HG02759 (cell line): Measurements from ENCODE around the gene ARHGAP24.
"Not testable (repeated sequence)": the region's sequence is repeated elsewhere in the genome, so short reads cannot be mapped to it uniquely, and the experiment has no call there.

Source experiments
- ATAC-seq: cut with Tn5 transposase; IDR thresholded peaks from one replicate; pipeline ENCODE4 v1.9.1; 2021; ENCODE audit warnings: mild to moderate bottlenecking, moderate library complexity; ENCODE audit not compliant: unreplicated experiment

Gene ARHGAP24

DNA sequence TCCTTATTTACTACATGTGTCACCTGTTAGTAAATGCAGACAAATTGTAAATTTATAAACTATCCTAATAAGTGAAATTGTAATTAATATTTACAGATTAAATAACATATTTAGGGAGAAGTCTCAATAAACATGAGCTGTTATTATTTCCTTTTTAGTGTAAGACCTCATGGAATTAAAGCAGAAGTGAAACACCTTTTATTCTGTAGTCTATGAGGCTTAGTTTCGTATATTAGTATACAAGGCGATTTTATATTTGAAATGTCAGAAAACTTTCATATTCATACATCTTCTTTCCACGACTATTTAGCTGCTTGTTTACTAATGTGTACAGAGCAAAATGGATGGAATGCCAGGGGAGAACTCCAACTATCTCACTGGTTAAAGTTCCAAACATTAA is 414.4 kb downstream of the ARHGAP24 start:
- no peak for ATAC-seq

- no peak for ATAC-seq
Observed at GRCh38 chr4:85895755-85896154, 420.8 kb downstream of the ARHGAP24 start.

- ATAC-seq = no peak
Observed at GRCh38 chr4:85898231-85898630, 423.3 kb downstream of the ARHGAP24 start.

- no peak for ATAC-seq
Observed at GRCh38 chr4:85901500-85901899, 426.6 kb downstream of the ARHGAP24 start.

DNA sequence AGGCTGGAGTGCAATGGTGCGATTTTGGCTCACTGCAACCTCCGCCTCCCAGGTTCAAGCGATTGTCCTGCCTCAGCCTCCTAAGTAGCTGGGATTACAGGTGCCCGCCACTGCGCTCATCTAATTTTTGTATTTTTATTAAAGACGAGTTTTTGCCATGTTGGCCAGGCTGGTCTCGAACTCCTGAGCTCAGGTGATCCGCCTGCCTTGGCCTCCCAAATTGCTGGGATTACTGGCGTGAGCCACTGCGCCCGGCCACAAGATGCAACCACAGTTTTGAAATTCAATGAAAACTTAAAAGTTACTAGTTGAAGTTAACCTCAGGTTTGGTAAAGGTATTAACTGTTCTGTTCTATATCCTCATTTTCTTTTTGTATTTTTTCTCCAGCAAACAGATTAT is 427.7 kb downstream of the ARHGAP24 start:
- ATAC-seq = not testable (repeated sequence)

DNA sequence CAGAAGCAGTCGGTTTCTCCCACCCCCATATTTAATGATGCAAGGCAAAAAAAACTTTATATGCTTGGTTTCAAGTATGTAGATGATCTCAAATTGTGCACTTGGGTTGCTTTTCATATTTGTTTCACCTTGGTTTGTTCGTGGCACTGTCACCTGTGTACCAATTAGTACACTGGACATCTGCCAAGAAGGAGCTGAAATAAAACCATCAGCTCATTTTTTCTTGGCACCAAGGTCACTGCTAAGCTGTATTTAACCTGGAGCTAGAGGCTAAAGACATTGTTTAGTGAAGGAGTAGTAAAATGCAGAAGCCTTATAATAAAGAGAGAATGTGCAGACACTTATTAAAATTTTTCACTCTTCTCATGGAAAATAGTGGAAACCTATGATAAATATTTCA is 430.8 kb downstream of the ARHGAP24 start:
- ATAC-seq = no peak

DNA sequence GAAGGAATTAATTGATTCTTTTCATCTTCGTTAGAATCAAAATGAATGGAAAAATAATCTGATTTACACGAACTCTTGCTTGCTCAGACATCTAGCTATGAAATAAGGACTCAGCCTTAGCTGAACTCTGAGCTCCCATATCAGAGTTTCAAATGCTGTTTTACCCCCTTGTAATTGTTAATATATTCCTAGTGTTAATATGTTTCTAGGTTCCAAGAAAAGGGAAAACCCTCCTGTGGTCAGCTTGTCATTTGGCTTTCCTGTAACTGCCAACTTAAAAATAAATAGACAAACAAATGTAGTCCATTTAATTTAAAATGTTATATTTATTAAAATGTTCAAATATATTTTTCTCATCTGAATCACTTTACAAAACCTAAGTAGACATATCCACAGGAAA is 432.1 kb downstream of the ARHGAP24 start:
- no peak for ATAC-seq

DNA sequence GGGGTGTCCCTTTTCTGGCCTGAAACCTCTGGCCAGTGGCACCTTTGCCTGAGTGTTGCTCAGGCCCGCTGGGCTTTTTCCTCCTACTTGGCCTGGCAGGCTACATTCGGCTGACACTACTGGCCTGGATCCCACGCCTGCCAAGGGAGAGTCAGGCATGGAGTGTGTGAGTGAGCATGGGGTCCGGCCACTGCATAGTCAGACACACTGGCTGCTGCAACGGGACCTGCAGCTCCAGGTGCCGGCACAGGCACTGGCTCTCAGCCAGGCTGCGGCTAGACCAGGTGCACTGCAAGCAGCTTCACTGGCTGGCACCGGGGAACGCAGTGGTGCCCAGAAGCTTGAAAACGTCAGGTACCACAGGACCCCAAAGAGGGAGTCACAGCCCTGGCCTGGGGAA is 434.9 kb downstream of the ARHGAP24 start:
- ATAC-seq = no peak

DNA sequence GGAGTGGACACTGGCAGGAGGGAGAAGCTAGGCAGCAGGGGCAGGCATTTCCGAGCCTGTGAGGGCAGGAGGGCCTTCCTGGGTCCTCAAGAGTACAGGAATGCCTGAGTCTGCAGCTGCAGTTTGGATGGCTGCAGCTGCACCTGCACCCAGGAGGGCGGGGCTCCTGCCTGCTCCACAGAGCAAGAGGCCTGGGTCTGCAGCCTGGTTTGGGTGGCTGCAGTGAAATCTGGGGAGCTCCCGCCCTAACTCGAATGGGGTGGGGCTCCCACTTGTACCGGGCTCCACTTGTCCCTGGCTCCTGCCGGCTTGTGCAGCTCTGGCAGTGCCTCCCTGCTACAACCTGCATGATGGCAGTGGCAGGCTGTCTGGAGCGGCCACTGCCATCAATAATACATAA is 436.0 kb downstream of the ARHGAP24 start:
- no peak for ATAC-seq

DNA sequence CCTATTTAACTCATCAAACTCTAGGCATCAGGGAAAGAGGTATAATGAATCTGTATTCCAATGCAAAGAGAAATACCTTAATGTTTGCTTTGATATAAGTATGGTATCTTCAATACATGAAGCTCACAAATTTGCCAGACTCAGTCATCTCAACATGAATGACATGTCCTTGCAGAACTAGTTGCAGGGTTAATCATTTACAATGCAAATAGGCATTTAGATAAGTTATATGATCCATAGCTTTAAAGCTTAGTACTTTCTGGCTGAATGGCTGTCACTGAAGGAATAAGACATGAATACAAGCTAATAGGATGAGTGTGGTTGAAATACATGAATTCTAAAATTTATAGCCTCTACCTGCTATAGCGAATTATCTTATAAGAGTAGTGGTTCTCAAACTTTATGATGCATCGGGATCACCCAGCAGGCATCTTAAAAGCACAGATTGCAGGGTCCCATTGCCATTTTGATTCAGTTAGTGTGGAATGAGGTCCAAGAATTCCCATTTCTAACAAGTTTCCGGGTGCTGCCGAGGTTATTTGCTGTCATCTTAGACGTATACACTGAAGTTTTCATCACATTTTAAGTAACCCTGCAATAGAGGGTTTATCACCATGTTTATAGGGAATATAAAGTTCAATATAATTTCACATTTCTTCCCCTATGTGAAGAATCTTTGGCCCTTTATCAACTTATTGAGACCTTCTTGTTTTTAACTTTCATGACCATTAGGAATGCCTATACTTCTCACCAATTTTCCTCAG is 439.2 kb downstream of the ARHGAP24 start:
- ATAC-seq = no peak

DNA sequence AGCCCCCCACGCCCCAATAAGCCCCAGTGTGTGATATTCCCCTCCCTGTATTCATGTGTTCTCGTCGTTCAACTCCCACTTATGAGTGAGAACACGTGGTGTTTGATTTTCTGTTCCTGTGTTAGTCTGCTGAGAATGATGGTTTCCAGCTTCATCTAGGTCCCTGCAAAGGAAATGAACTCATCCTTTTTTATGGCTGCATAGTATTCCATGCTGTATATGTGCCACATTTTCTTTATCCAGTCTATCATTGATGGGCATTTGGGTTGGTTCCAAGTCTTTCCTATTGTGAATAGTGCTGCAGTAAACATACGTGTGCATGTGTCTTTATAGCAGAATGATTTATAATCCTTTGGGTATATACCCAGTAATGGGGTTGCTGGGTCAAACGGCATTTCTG is 440.6 kb downstream of the ARHGAP24 start:
- ATAC-seq = not testable (repeated sequence)

DNA sequence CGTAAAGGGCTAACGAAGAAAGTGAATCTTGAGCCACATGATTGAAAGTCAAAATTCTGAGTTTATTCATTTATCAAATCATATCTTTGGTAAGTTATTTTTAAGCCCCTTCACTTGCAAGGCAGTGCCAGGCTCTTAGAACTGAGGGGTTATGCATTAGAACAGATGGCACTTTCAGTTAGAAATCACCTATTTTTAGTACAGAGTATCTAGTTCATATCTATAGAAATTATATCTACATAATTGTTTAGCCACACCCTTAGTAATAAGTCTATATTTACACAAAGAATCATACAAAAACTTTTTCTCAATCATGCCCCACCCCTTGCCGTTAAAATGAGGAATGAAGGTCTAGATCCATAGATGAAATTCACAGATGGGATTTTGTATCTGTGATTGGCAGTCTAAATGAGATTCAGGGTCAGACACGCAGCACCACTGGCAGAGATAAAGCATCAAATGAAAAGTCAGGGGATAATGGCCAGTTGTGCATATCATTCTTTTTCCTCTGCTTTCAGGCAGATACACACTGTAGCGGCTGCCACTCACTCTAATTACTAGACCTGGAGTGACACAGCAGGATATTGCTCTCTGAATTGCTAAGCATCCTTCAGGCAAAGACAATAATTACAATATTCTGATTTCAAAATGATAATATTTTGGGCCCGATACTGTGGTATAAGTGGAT is 444.4 kb downstream of the ARHGAP24 start:
- ATAC-seq = no peak

GRCh38 chr4:85925071-85925470 is 450.1 kb downstream of the ARHGAP24 start:
- no peak for ATAC-seq

DNA sequence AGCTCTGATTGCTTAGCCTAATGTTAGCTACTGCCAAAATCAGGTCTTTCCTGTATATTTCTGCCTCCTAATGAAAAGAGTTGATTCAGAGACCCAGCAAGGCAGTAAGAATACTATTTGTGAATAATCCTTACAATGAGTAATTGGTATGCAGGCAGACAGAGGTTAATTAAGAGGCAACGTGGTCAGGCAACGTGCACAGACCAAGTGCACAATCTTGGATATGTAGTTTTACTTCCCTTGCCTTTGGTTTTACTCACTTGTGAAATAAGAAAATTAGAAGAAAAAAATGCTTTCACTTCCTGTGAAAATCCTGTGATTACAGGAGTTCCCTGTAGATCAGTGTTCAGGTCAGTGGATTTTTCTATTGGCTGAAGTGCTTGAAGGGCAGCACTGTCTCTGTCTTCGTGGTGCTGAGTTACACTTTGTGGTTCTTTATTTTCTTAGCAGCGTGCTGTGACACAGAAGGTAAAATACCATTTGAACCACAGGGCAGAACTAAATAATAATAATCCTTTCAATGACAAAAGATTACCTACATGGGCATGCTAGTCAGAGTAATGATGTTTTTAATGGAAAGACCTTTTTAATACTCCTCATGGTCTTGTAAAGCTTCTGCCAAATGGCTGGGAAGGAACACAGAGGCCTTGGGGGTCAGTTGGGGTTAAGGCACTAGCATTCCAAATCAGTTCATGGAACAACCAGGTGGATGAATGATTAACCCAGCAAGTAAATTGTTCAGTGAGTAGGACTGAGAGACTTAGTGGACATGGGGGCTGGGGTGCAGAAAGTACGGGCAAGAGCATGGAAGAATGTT is 454.0 kb downstream of the ARHGAP24 start:
- peak; percentile 77 for ATAC-seq

- ATAC-seq = no peak
Observed at GRCh38 chr4:85929961-85930665, 455.2 kb downstream of the ARHGAP24 start.

- no peak for ATAC-seq
Observed at GRCh38 chr4:85932500-85933290, 457.7 kb downstream of the ARHGAP24 start.

DNA sequence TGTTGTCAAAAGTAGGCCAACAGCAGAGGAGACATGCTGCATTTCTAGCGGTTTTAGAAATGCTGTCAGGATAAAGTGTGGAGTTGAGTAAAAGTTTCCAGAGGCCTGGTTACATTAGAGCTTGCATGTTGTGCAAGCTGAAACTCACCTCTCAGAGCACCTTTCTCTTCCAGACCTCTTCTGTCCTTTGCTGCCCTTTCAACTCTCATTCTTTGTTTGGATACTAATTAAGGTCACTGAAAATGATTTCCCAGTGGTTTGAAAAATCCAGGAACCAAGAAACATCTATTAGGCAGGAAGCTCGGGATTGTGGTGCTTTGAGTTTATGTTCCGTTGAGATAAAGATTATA is 458.3 kb downstream of the ARHGAP24 start:
- no peak for ATAC-seq

DNA sequence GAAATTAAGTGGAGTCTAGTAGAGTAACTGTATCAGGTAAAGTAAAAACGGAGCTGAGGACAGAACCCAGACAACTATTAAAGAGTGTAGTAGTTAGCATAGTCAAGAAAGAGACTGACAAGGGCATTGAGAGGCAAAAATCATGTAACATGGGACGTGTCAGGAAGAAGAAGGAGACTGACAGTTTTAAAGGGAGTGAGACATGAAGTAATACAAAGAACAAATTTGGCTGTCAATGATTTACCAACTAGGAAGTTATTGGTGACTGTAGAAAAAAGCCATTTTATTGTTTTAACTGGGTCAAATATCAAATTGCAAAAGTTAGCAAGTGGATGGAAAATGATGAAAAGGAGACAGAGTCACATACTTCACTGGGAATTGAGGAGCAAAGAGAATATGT is 462.6 kb downstream of the ARHGAP24 start:
- no peak for ATAC-seq

DNA sequence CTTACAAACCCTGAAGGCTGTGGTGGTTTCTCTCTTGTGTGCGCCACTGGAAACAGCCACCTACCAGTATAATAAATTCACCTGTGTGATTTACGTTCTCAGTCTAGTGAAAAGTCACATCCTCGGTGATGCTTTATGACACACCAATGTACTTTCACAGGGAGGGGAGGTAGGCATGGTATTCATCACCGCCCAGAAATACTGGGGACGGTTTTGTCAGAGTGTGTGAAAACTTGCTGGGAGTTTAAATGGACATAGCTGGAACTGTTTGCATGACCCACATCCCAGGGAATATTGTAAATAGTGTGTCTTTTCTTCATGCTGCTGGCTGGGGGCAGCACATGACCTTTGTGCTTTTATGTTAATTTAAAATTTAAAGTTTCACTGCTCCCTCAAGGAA is 463.1 kb downstream of the ARHGAP24 start:
- ATAC-seq = no peak

DNA sequence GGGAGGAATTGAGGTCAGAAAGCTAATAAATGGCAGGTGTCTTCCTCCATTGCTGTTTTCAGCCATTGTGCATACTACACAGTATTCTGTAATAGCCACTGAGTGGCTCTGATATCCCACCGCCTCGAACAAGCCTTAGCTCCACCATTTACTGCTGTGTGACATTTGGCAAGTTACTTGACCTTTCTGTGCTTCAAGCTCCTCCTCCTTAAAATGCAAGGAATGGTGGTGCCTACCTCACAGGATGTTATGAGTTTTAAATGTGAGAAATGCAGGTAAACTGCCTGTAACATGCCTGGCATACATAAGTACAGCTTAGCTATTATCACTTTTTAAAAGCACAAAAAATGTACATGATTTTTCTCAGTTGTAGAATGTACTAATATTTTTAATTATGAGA is 464.0 kb downstream of the ARHGAP24 start:
- no peak for ATAC-seq
